HepG2 (cell line): ENCODE results near the gene RBP5. TPM values are rescaled to one million over a fixed set of nuclear protein-coding genes. Genes with fewer than 3 reads are reported as not detected.
A peak's percentile ranks its signal among the peaks of the same experiment; 100 is the strongest.

ENCODE experiments used
- BRF2 ChIP-seq: sonication (generic); formaldehyde crosslinking; IDR thresholded peaks from 2 replicates; pipeline ENCODE4 v1.8.1; 2022; ENCODE audit warnings: mild to moderate bottlenecking, missing genetic modification reagents
- DR1 ChIP-seq: sonication (generic); formaldehyde crosslinking; IDR thresholded peaks from 2 replicates; pipeline ENCODE4 v1.8.0; 2021; ENCODE audit warnings: mild to moderate bottlenecking, missing genetic modification reagents, inconsistent platforms
- HOXA9 ChIP-seq: sonication (generic); formaldehyde crosslinking; IDR thresholded peaks from 2 replicates; pipeline ENCODE4 v1.8.1; 2022; ENCODE audit warnings: missing genetic modification reagents, mild to moderate bottlenecking, moderate library complexity, borderline replicate concordance
- MED8 ChIP-seq: sonication (generic); formaldehyde crosslinking; IDR thresholded peaks from 2 replicates; pipeline ENCODE4 v1.8.1; 2023; ENCODE audit warnings: mild to moderate bottlenecking, missing genetic modification reagents; ENCODE audit not compliant: insufficient replicate concordance
- MEF2D ChIP-seq: sonication (generic); formaldehyde crosslinking; IDR thresholded peaks from 2 replicates; pipeline ENCODE4 v1.5.1; 2020; ENCODE audit warnings: mild to moderate bottlenecking, missing genetic modification reagents
- PHB2 ChIP-seq: fragments of 450-650 bp; IDR thresholded peaks from 2 replicates; pipeline ENCODE4 v1.6.1; 2018; ENCODE audit not compliant: partially characterized antibody
- RFXAP ChIP-seq: sonication (generic); formaldehyde crosslinking; IDR thresholded peaks from 2 replicates; pipeline ENCODE4 v1.4.0; 2020; ENCODE audit warnings: missing genetic modification reagents, borderline replicate concordance
- SMYD3 ChIP-seq: sonication (generic); formaldehyde crosslinking; IDR thresholded peaks from 2 replicates; pipeline ENCODE4 v1.8.1; 2023; ENCODE audit warnings: mild to moderate bottlenecking, missing genetic modification reagents
- ZNF251 ChIP-seq: sonication (generic); formaldehyde crosslinking; IDR thresholded peaks from 2 replicates; pipeline ENCODE4 v1.9.0; 2021; ENCODE audit warnings: mild to moderate bottlenecking, missing genetic modification reagents
- ZNF407 ChIP-seq: sonication (generic); formaldehyde crosslinking; IDR thresholded peaks from one replicate; pipeline ENCODE4 v1.5.1; 2020; ENCODE audit warnings: mild to moderate bottlenecking, missing genetic modification reagents; ENCODE audit errors: not compliant biosample characterization
- ZNF572 ChIP-seq: sonication (generic); formaldehyde crosslinking; IDR thresholded peaks from 2 replicates; pipeline ENCODE4 v1.5.1; 2020; ENCODE audit warnings: mild to moderate bottlenecking, missing genetic modification reagents
- ZNF615 ChIP-seq: sonication (generic); formaldehyde crosslinking; IDR thresholded peaks from 2 replicates; pipeline ENCODE4 v1.5.0; 2020; ENCODE audit warnings: mild to moderate bottlenecking, missing genetic modification reagents, borderline replicate concordance
- ZNF839 ChIP-seq: sonication (generic); formaldehyde crosslinking; IDR thresholded peaks from 2 replicates; pipeline ENCODE4 v1.4.0; 2020; ENCODE audit warnings: missing genetic modification reagents, mild to moderate bottlenecking, borderline replicate concordance
- polyA plus RNA-seq, 8 experiments: library from polyadenylated mRNA; depleted of rRNA in 3 of 8; stranded (reverse) in 7 of 8; unstranded in 1 of 8; fragments of >200 nt; fragmentation: Illumina TruSeq in 4 of 8; extraction: Trizol in 4 of 8; gene quantifications; 2 replicates each; pipeline versions ENCODE4 v1.2.1 to v1.2.3, GENCODE V29; 2011 to 2016; ENCODE audit warnings: low read depth in 4 of 8, missing spikeins in 1 of 8, mixed read lengths in 1 of 8; ENCODE audit not compliant: insufficient read depth in 1 of 8
- total RNA-seq, 5 experiments: library from RNA; depleted of rRNA; stranded (reverse); fragments of >200 nt; fragmentation: Illumina TruSeq; extraction: Trizol; gene quantifications; 2 replicates each; pipeline ENCODE4 v1.2.3, GENCODE V29; 2016; ENCODE audit warnings: low read depth in 1 of 5

The RBP5 gene
- total and polyA plus RNA-seq, 2 of the 13 experiments (the other 11 are each of a cell fraction or from before 2014, with no cell fraction given) = 13.8 to 19.8 TPM

- TF ChIP-seq ZNF407 (no peak), MED8 (CRISPR knock-in tag) (no peak), ZNF572 (CRISPR knock-in tag) (no peak), ZNF839 (CRISPR knock-in tag) (no peak), ZNF615 (CRISPR knock-in tag) (no peak), RFXAP (CRISPR knock-in tag) (0 out of 2 replicates have a peak, but pooled peaks have one; percentile 32), BRF2 (no peak), MEF2D (CRISPR knock-in tag) (no peak), DR1 (CRISPR knock-in tag) (no peak; the same call in 1 of the 2 replicates), PHB2 (no peak), HOXA9 (CRISPR knock-in tag) (no peak), ZNF251 (no peak), SMYD3 (no peak)
Measured at GRCh38 chr12:7108796-7109571, 19.7 kb downstream of the RBP5 start, which contains the start of gene C1RL (continued).
